Peyer's patch (tissue), 4 donors: Measurements from ENCODE around the gene HYOU1. TPM values are rescaled to one million over a fixed set of nuclear protein-coding genes. Genes with fewer than 3 reads are reported as not detected.
"Not testable (repeated sequence)": the region's sequence is repeated elsewhere in the genome, so short reads cannot be mapped to it uniquely, and the experiment has no call there.

ENCODE experiments used
- DNase-seq, 3 donors: peaks; one replicate each; pipeline ENCODE4 v3.0.0-alpha.2; 2017 to 2019
- H3K27ac ChIP-seq, 4 donors: fragments of 200-600 bp; sonication (generic); one replicate each; pipeline ENCODE4 v1.5.1; 2016 to 2019
- H3K27me3 ChIP-seq, 2 donors: fragments of 200-600 bp; sonication (generic); one replicate each; pipeline ENCODE4 v1.5.1; 2019
- H3K36me3 ChIP-seq, 3 donors: fragments of 200-600 bp; sonication (generic); one replicate each; pipeline ENCODE4 v1.5.1; 2016 to 2019
- H3K4me1 ChIP-seq, 4 donors: fragments of 200-600 bp; sonication (generic); one replicate each; pipeline ENCODE4 v1.5.1; 2016 to 2019
- H3K4me3 ChIP-seq, 4 donors: fragments of 200-600 bp; sonication (generic); 1 replicate in 3 of 4; 2 replicates in 1 of 4; pipeline ENCODE4 v1.5.1; 2016 to 2019; ENCODE audit warnings: mild to moderate bottlenecking in 1 of 4
- H3K9me3 ChIP-seq, 4 donors: fragments of 200-600 bp; sonication (generic); one replicate each; pipeline ENCODE4 v1.5.1; 2016 to 2019; ENCODE audit warnings: mild to moderate bottlenecking in 1 of 4
- CTCF ChIP-seq, 6 experiments: fragments of 450-650 bp in 4 of 6; fragments of 200-600 bp in 2 of 6; sonication (generic) in 1 of 6; IDR thresholded peaks; one replicate each; pipeline ENCODE4 v1.5.1; 2017 to 2019; ENCODE audit warnings: antibody characterized with exemption in 6 of 6, mild to moderate bottlenecking in 3 of 6, moderate library complexity in 1 of 6
- POLR2A ChIP-seq, 2 donors: fragments of 450-650 bp; IDR thresholded peaks; one replicate each; pipeline ENCODE4 v1.5.1; 2017; ENCODE audit warnings: antibody characterized with exemption in 2 of 2, mild to moderate bottlenecking in 2 of 2, moderate library complexity in 2 of 2
- total RNA-seq, 4 donors: library from RNA; depleted of rRNA; stranded (reverse); fragments of >200 nt; gene quantifications; one replicate each; pipeline ENCODE4 v1.1.0, GENCODE V29; 2016

Gene HYOU1
- total RNA-seq, 4 donors from 2014 or later = 65.2 to 97.7 (median 66.9) TPM

GRCh38 chr11:119018074-119018938 is 38.7 kb downstream of the HYOU1 start, which contains the start of the genes RPS25 and TRAPPC4:
TSS of gene RPS25 (minus strand) at chr11:119018343. CDS start at chr11:119018284, 59 bp downstream.
TSS of gene TRAPPC4 (plus strand) at chr11:119018766. CDS start at chr11:119018796, 30 bp downstream.
- peak in 2 of 6 experiments; percentile 10 to 14 for TF ChIP-seq CTCF (IDR thresholded peaks at IDR 0.05)
- peak; percentile 59 to 63 for TF ChIP-seq POLR2A (IDR thresholded peaks at IDR 0.05)
- H3K27me3 ChIP-seq = no peaks in the 10 kb centered on the region
- peak within 1 kb of the TSS; percentile 89 to 99 (median 97) for H3K27ac ChIP-seq
- DNase-seq = peak; percentile 95 to 98 (median 95)
- H3K36me3 ChIP-seq = peaks cover 0 to 47% (median 7%) of the 10 kb centered on the region in 3 donors
- no peaks in the 10 kb centered on the region for H3K9me3 ChIP-seq
- H3K4me3 ChIP-seq = peak within 1 kb of the TSS; percentile 66 to 95 (median 80)
- peaks cover 0 to 59% (median 18%) of the 10 kb centered on the region in 4 donors for H3K4me1 ChIP-seq

- not testable (repeated sequence) for H3K27me3 ChIP-seq, DNase-seq, H3K9me3 ChIP-seq
- H3K27ac ChIP-seq = peak overlapping the region; percentile 89 to 99 (median 97)
- H3K4me3 ChIP-seq = peak overlapping the region; percentile 66 to 95 (median 80)
- peaks cover 0 to 52% (median 18%) of the 10 kb centered on the region in 4 donors for H3K4me1 ChIP-seq
- peaks cover 0 to 48% (median 7%) of the 10 kb centered on the region in 3 donors for H3K36me3 ChIP-seq
These were observed 39.6 kb downstream of the HYOU1 start for GRCh38 chr11:119017377-119017776.

- H3K36me3 ChIP-seq = peaks cover 0 to 50% (median 7%) of the 10 kb centered on the region in 3 donors
- TF ChIP-seq CTCF (IDR thresholded peaks at IDR 0.05) (no peak), POLR2A (IDR thresholded peaks at IDR 0.05) (no peak)
- peaks cover 0 to 43% (median 16%) of the 10 kb centered on the region in 4 donors for H3K4me1 ChIP-seq
- no peaks in the 10 kb centered on the region for H3K9me3 ChIP-seq
- H3K27ac ChIP-seq = no peak overlapping the region
- peak overlapping the region in 2 of 4 donors; percentile 87 to 95 for H3K4me3 ChIP-seq
- no peaks in the 10 kb centered on the region for H3K27me3 ChIP-seq
- no peak for DNase-seq
These were observed 40.6 kb downstream of the HYOU1 start for GRCh38 chr11:119016216-119017009.

- no peak overlapping the region for H3K4me3 ChIP-seq
- H3K27ac ChIP-seq = no peak overlapping the region
- no peak for DNase-seq
- H3K27me3 ChIP-seq = no peaks in the 10 kb centered on the region
- H3K4me1 ChIP-seq = peaks cover 0 to 30% (median 13%) of the 10 kb centered on the region in 4 donors
- H3K36me3 ChIP-seq = peaks cover 0 to 62% (median 7%) of the 10 kb centered on the region in 3 donors
- H3K9me3 ChIP-seq = no peaks in the 10 kb centered on the region
- no peak for TF ChIP-seq CTCF (IDR thresholded peaks at IDR 0.05)
- no peak for TF ChIP-seq POLR2A (IDR thresholded peaks at IDR 0.05)
These were observed 41.9 kb downstream of the HYOU1 start for GRCh38 chr11:119015054-119015611.

GRCh38 chr11:119014209-119014924 is 42.6 kb downstream of the HYOU1 start:
- H3K36me3 ChIP-seq = peaks cover 0 to 69% (median 7%) of the 10 kb centered on the region in 3 donors
- no peaks in the 10 kb centered on the region for H3K9me3 ChIP-seq
- H3K4me1 ChIP-seq = peaks cover 0 to 22% (median 8%) of the 10 kb centered on the region in 4 donors
- no peak for DNase-seq
- no peaks in the 10 kb centered on the region for H3K27me3 ChIP-seq
- no peak overlapping the region for H3K4me3 ChIP-seq
- TF ChIP-seq CTCF (IDR thresholded peaks at IDR 0.05) (no peak), POLR2A (IDR thresholded peaks at IDR 0.05) (no peak)
- no peak overlapping the region for H3K27ac ChIP-seq
